Stimulated activated effector memory CD8-positive, alpha-beta T cell treated with anti-CD3 and anti-CD28 coated beads, Interleukin-12 subunit alpha, Interleukin-12 subunit beta, amount 100 ng/mL, for 72 hours (primary cell): ENCODE data around the gene PMAIP1.
"Not testable (repeated sequence)": the region's sequence is repeated elsewhere in the genome, so short reads cannot be mapped to it uniquely, and the experiment has no call there.

Experiments
- ATAC-seq: fragments of 150-1000 bp; cut with Tn5 transposase; 2 replicates; pipeline ENCODE4 v1.10.0; 2021
- DNase-seq, 2 donors: peaks; one replicate each; pipeline ENCODE4 v3.0.0; 2021 to 2022; ENCODE audit warnings: low spot score in 2 of 2
- H3K27ac Mint-ChIP-seq: one replicate; pipeline ENCODE4 v1.8.0; 2022; ENCODE audit warnings: mild to moderate bottlenecking, mixed read lengths
- H3K36me3 Mint-ChIP-seq: one replicate; pipeline ENCODE4 v1.8.0; 2022; ENCODE audit warnings: mild to moderate bottlenecking, mixed read lengths
- H3K4me1 Mint-ChIP-seq: one replicate; pipeline ENCODE4 v1.8.0; 2022; ENCODE audit warnings: mixed read lengths
- H3K4me3 Mint-ChIP-seq: one replicate; pipeline ENCODE4 v1.8.0; 2022; ENCODE audit warnings: mild to moderate bottlenecking, mixed read lengths
- H3K9me3 Mint-ChIP-seq: one replicate; pipeline ENCODE4 v1.8.0; 2022; ENCODE audit warnings: mixed read lengths

PMAIP1 gene

DNA sequence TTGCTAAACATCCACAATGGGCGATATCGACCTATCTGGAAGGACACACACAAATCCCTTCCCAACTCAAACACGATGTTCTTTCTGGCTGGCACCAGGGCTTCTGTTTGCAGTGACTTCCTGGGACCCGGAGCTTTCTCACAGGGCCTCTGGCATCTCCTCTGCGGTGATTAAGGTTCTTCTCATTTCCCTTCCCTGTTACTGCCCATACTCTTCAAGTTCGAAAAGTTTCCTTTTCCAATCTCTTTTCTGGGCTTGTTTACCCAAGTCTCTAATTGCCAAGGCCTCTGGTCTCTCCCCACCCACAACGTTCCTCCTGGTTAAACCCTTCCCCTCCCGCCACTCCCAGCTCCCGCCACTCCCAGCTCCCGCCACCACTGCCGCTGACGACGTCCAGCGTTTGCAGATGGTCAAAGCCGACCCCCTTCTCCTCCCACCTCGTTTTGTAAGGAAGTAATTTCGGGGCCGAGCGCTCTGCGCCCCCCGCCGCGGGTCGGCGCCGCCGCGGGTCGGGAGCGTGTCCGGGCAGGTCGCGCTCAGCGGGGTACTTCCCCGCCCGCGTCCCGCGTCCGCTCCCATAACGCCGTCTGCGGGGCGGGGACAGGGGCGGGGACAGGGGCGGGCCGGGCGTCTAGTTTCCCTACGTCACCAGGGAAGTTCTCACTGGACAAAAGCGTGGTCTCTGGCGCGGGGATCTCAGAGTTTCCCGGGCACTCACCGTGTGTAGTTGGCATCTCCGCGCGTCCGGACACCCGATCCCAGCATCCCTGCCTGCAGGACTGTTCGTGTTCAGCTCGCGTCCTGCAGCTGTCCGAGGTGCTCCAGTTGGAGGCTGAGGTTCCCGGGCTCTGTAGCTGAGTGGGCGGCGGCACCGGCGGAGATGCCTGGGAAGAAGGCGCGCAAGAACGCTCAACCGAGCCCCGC, at the start of gene PMAIP1:
TSS of gene PMAIP1 (plus strand) at position 699 of the 924 bp plus-strand sequence. CDS start at position 881, 182 bp downstream.
- peak; percentile 84 for ATAC-seq
- Mint-ChIP-seq H3K36me3 (peaks cover 62% of the 10 kb centered on the region), H3K4me3 (peak within 1 kb of the TSS; percentile 86), H3K4me1 (peaks cover 32% of the 10 kb centered on the region), H3K9me3 (no peaks in the 10 kb centered on the region), H3K27ac (peak within 1 kb of the TSS; percentile 96)
- DNase-seq, result peak; percentile 73 to 95

DNA sequence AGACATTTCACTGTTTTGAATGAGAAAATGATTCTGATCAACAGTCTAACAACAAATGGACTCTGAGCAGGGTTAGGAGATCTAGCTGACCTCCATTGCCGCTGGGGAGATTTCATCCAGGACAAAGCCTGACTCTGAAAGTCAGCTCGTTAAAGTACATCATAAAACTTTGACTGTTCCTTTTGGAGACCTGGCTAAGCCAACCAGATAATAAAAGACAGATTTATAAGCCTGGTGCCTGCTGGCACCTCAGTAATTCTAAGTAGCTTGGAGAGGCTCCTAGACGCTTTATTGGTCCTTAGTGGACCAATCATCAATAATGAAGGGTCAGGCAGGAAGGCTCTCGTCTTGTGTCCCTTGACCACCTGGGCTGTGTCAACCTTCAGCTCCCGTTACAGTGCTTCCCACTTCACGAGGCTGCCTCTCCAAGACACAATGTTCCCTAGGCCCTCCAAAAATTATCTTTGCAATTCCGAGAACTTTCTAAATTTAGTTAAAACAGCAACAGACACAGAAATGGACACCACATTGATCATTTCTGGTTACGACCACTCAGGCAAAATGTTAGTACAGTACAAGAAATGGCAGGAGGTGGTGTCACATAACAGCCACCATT, 47.9 kb upstream of the PMAIP1 start:
- H3K27ac Mint-ChIP-seq, result no peak overlapping the region
- ATAC-seq, result no peak
- H3K4me1 Mint-ChIP-seq, result peaks cover 18% of the 10 kb centered on the region
- no peaks in the 10 kb centered on the region for H3K9me3 Mint-ChIP-seq
- H3K36me3 Mint-ChIP-seq, result no peaks in the 10 kb centered on the region
- DNase-seq, result no peak
- H3K4me3 Mint-ChIP-seq, result no peak overlapping the region

DNA sequence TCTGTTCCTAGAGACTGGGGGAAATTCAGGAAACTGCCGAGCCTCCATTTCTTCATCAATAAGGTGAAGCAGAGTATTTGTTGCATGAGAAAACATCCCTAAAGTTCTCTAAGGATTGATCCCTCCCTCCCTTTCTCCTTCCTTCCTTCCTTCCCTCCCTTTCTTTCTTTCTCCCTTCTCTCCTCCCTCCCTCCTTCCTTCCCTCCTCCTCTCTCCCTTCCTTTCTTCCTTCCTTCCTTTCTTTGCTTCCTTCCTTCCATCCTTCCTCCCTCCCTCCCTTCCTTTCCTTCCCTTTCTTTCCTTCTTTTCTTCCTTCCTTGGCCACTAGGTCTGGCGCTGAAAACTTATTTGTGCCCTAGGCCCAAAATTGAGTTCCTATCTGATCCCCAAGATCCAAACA, 47.2 kb upstream of the PMAIP1 start:
- no peaks in the 10 kb centered on the region for H3K9me3 Mint-ChIP-seq
- peaks cover 11% of the 10 kb centered on the region for H3K4me1 Mint-ChIP-seq
- DNase-seq (no peak), ATAC-seq (no peak)
- no peak overlapping the region for H3K27ac Mint-ChIP-seq
- H3K36me3 Mint-ChIP-seq, result no peaks in the 10 kb centered on the region
- no peak overlapping the region for H3K4me3 Mint-ChIP-seq

DNA sequence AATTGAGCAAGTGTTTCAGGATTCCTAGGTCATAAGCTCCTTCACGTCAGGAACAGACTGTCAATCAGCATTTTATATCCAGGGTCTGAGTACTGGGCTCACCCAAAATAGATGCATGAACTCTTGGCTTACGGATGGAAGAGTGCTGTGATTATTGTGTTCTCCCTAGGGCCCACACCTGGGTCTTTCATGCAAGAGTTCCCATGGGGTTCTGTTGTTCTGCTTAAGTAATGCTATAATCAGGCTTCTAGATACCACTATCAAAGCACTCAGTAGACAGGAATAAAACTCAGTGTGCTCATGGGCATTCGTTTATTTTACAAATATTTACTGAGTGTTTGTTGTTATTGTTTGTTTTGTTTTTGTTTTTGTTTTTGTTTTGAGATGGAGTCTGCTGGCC, 46.4 kb upstream of the PMAIP1 start:
- H3K27ac Mint-ChIP-seq, result no peak overlapping the region
- H3K36me3 Mint-ChIP-seq, result no peaks in the 10 kb centered on the region
- ATAC-seq (no peak), DNase-seq (no peak)
- H3K4me3 Mint-ChIP-seq, result no peak overlapping the region
- H3K9me3 Mint-ChIP-seq, result no peaks in the 10 kb centered on the region
- peaks cover 7% of the 10 kb centered on the region for H3K4me1 Mint-ChIP-seq

DNA sequence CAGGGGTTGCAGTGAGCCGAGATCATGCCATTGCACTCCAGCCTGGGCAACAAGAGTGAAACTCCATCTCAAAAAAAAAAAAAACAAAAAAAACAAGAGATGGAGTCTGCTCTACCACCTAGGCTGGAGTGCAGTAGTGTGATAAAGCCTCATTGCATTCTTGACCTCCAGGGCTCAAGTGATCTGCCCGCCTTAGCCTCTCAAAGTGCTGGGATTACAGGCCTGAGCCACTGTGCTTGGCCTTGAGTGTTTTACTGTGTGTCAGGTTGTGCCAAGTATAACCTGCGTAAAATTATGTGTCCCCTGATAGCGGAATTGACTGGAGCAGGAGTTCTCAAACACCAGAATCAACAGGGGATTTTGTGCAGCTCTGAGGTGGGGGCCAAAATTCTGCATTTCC, 45.8 kb upstream of the PMAIP1 start:
- not testable (repeated sequence) for H3K4me3 Mint-ChIP-seq, DNase-seq, H3K4me1 Mint-ChIP-seq, H3K36me3 Mint-ChIP-seq, H3K9me3 Mint-ChIP-seq, ATAC-seq, H3K27ac Mint-ChIP-seq

DNA sequence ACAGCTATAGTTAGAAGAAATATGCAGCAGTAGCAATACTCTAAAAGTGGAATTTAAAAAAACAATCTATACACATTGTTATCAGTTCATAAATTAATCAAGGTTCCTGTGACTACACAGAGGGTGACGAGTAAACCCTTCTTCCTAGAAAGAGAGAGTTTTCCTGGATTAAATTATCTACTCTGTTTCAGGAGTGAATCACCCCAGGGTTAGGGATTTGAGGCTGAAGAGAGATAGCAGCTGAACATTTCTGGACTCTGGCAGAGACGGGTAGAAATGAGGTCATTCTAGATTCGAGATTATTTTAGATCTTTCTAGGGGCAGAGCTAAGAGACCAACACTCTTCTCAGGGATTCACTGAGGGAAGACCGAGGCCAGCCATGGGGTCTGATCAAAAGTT, 38.8 kb upstream of the PMAIP1 start:
- H3K4me1 Mint-ChIP-seq, result no peaks in the 10 kb centered on the region
- no peak overlapping the region for H3K27ac Mint-ChIP-seq
- no peak for ATAC-seq
- H3K4me3 Mint-ChIP-seq, result no peak overlapping the region
- H3K36me3 Mint-ChIP-seq, result no peaks in the 10 kb centered on the region
- H3K9me3 Mint-ChIP-seq, result no peaks in the 10 kb centered on the region
- DNase-seq, result no peak

DNA sequence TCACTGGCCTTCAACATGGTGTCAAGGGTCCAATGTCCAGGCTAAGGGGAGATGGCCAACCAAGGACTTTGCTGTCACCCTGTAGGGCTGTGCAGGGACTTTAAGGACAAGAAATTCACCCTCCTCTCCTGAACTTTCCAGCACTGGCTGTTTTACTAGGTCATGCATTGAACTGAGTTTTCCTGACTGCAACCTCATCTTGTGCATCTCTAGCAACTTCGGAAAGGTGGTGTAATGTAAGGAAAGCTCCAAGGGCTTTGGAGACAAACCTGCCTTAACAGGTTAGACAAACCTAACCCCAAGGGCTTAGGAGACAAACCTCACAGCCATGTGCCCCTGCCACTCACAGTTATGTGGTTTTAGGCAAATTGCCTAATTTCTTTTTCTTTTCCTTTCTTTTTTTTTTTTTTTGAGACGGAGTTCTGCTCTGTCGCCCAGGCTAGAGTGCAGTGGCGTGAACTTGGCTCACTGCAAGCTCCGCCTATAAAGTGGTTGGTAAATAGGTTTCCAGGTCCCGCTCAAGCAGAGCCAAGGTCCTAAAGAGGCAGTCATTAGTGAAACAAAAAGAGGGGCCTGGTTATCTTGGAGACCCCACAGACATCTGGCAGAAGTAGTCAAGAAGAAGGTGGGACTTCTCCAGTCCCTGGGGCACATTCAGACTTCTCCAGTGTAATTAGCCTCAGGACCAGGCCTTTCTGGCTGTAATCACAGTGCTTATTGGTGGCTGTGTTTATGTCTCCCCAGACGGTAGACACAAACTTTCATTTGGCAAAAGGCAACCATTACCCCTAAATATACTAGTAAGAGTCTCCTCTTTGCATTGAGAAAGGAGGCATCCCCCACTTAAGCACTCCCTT, 37.6 kb upstream of the PMAIP1 start:
- H3K27ac Mint-ChIP-seq, result no peak overlapping the region
- ATAC-seq, result no peak
- no peak for DNase-seq

DNA sequence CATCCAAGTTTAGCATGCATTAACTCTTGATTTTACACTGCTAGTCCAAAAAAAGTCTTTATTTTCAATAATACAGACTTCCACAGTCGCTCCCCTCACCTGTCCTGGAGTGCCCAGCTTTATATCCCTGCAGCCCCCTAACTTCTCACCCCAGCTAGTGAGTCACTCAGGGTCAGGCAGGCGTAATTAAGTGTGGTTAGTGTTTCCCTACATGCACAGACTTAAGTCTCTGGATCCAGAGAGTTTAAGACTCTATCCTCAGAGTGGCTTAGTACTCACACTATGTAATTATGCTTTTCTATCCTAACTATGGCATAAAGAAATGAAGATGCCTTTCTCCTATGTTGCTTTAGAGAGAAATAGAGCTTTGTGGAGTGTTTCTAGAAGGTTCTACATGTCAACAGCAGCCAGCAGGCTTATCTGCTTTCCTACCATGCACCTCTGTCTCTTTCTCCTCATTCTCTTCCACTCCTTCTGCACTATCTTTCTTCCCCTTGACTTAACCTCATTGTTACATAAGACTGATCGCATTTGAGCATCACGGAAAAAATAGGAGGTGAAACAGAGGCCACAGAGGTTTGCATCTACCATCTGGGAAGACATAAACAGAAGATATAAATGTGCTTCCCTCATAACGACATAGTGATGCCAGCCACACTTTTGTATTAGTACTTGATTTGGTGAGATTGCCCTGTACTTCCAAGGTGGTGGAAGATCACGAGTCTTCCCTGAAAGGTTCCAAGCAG, 34.4 kb upstream of the PMAIP1 start:
- Mint-ChIP-seq H3K27ac (no peak overlapping the region), H3K9me3 (no peaks in the 10 kb centered on the region)

More for the DNA sequence above, 37.6 kb upstream of the PMAIP1 start:
- Mint-ChIP-seq H3K4me3 (no peak overlapping the region), H3K36me3 (no peaks in the 10 kb centered on the region), H3K9me3 (no peaks in the 10 kb centered on the region), H3K4me1 (no peaks in the 10 kb centered on the region)

DNA sequence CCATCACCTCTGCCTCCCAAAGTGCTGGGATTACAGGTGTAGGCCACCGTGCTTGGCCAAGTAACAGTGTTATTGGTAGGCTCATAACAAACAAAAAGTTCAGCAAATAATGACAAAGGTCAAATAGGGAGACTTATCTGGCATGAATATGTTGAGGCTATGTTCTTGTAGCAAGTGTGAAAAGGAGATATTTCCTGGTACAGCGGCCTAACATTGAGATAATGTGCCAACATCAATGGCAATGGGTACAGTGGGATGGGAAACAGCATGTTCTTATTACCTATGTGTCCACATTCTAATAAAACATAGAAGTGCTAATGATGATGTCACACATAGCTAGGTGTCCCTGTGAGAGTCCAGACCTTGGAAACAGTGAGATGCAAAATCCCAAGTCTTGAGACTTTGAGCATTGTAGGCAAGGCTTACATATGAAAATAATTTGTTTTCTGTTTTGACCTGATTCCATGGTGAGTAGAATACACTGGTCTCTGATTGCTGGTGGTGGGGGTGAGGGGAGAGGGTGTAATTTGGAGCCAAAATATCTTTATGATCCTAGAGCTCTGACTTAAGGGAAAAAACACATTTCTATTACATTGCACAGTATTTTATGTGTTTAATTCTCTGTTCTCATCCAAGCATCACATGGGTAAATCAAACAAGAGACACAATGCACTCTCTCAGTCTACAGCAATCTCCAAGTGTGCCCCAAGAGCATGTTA, 33.1 kb upstream of the PMAIP1 start:
- Mint-ChIP-seq H3K27ac (no peak overlapping the region), H3K36me3 (no peaks in the 10 kb centered on the region), H3K9me3 (no peaks in the 10 kb centered on the region), H3K4me3 (no peak overlapping the region), H3K4me1 (no peaks in the 10 kb centered on the region)
- DNase-seq (no peak), ATAC-seq (no peak)

More for the DNA sequence above, 34.4 kb upstream of the PMAIP1 start:
- no peak for ATAC-seq
- Mint-ChIP-seq H3K36me3 (no peaks in the 10 kb centered on the region), H3K4me1 (no peaks in the 10 kb centered on the region), H3K4me3 (no peak overlapping the region)
- no peak for DNase-seq

DNA sequence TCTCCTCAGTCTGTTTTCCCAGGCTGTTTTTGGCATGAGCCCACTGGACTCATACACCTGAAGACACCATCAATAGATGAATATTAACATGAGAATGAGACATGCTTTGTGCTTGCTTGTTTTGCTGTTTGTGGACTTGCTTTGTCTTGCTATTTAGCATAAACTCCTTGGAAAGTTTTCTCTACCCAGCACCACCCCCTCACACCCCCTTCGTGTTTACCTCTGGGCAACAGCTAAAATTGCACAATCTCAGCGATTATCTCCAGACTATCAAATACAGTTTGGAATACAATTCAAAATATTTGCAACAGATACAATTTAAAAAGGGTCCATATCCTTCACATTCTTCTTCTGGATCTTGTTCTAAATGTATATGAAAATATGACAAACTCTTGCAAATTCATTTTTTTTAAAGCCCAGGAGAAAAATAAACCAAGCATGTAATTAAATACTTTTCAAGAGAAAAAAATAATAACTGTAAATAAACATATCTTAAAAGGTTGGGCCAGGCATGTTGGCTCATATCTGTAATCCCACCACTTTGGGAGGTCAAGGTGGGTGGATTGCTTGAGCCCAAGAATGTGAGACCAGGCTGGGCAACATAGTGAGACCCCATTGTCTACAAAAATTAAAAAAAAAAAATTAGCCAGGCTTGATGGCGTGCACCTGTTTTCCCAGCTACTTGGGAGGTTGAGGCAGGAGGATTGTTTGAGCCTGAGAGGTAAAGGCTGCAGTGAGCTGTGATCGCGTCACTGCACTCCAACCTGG, 32.3 kb upstream of the PMAIP1 start:
- DNase-seq (no peak), ATAC-seq (no peak)
- Mint-ChIP-seq H3K4me3 (no peak overlapping the region), H3K36me3 (no peaks in the 10 kb centered on the region), H3K27ac (no peak overlapping the region), H3K4me1 (no peaks in the 10 kb centered on the region), H3K9me3 (no peaks in the 10 kb centered on the region)

DNA sequence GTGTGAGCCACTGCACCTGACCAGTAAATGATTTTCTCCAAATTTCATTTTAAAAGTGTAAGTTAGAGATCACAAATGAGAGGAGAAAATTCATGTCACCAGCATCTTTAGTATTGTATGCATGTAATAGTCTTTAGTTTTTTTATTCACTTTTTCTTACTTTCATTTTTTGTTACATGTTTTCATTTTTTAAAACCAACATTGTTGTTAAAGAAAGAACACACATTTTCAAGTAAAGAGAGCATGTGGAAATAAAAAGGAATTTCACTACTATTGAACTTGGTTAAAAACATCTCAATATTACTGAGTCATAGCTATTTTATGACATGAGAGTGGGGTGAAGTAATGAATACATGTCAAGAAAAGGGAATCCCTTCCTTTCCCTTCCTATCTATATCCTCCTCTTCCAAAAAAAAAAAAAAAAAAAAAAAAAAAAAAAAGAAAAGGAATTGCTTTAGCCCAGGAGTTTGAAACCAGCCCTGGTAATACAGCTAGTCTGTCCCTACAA, 29.1 kb upstream of the PMAIP1 start:
- Mint-ChIP-seq H3K9me3 (no peaks in the 10 kb centered on the region), H3K4me1 (peaks cover 2% of the 10 kb centered on the region), H3K27ac (no peak overlapping the region), H3K4me3 (no peak overlapping the region), H3K36me3 (no peaks in the 10 kb centered on the region)
- no peak for ATAC-seq
- no peak for DNase-seq

DNA sequence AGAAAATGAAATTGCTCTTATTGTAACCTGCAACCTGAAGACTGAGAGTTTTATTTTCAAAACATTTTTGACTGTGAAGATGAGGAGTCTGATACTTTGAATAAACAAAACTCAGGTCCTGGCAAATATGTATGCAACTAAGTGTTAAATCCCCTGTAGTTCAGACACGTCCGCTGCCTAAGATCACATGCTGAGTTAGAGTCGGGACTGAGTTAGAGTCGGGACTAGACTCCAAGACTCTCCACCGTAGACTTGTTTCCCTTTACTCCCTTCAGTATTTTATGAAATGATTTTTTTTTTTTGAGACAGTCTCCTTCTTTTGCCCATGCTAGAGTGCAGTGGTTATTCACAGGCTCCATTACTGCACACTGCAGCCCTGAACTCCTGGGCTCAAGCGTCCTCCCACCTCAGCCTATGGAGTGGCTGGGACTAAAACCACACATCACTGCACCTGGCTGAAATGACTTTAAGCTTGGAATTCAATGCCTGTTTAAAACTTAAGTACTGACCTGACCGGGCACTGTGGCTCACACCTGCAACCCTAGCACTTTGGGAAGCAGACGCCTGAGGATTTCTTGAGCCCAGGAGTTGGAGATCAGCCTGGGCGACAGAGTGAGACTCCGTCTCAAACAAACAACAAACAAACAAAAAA, 28.0 kb upstream of the PMAIP1 start:
- DNase-seq (no peak), ATAC-seq (no peak)
- Mint-ChIP-seq H3K9me3 (no peaks in the 10 kb centered on the region), H3K36me3 (no peaks in the 10 kb centered on the region), H3K27ac (no peak overlapping the region), H3K4me1 (peaks cover 11% of the 10 kb centered on the region), H3K4me3 (no peak overlapping the region)

DNA sequence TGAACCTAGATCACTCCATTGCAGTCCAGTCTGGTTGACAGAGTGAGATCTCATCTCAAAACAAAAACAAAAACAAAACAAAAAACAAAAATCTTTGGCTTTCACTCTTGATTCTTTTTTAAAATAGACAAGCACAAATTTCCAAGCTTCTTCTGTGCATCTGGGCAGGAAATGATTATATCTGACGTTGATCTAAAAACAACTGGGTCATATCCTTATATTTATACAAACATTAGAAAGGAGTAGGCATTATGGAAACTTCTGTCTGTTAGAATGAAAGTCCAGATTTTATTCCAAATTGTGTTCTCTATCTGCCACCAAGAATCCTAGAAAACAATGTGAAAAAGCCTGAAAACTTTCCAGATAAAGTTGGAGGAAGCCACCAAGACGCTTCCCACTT, 26.2 kb upstream of the PMAIP1 start:
- Mint-ChIP-seq H3K36me3 (no peaks in the 10 kb centered on the region), H3K4me1 (peaks cover 11% of the 10 kb centered on the region), H3K9me3 (no peaks in the 10 kb centered on the region), H3K27ac (no peak overlapping the region), H3K4me3 (no peak overlapping the region)
- no peak for ATAC-seq
- no peak for DNase-seq
